Transverse colon (tissue), 4 donors: ENCODE results near the gene LDLRAD4. TPM values are rescaled to one million over a fixed set of nuclear protein-coding genes. Genes with fewer than 3 reads are reported as not detected.

Experiments used
- DNase-seq: peaks from one replicate; pipeline ENCODE4 v3.0.0-alpha.2; 2019
- H3K27ac ChIP-seq, 4 donors: fragments of 200-600 bp; sonication (generic); 2 replicates each; pipeline ENCODE4 v1.5.1; 2016 to 2018; ENCODE audit warnings: inconsistent platforms in 4 of 4
- H3K27me3 ChIP-seq: fragments of 200-600 bp; sonication (generic); 2 replicates; pipeline ENCODE4 v1.5.1; 2017; ENCODE audit warnings: inconsistent platforms
- H3K36me3 ChIP-seq, 4 donors: fragments of 200-600 bp; sonication (generic); 2 replicates each; pipeline ENCODE4 v1.5.1; 2017 to 2019; ENCODE audit warnings: inconsistent platforms in 4 of 4
- H3K4me1 ChIP-seq, 4 donors: fragments of 200-600 bp; sonication (generic); 2 replicates each; pipeline ENCODE4 v1.5.1; 2017 to 2020; ENCODE audit warnings: inconsistent platforms in 4 of 4
- H3K4me3 ChIP-seq, 4 donors: fragments of 200-600 bp; sonication (generic); 1 replicate in 1 of 4; 2 replicates in 3 of 4; pipeline versions ENCODE4 v1.5.1 to v1.6.1; 2017 to 2019; ENCODE audit warnings: inconsistent platforms in 4 of 4
- H3K9me3 ChIP-seq, 2 donors: fragments of 200-600 bp; sonication (generic); 2 replicates each; pipeline ENCODE4 v1.5.1; 2017 to 2019; ENCODE audit warnings: inconsistent platforms in 2 of 2
- CTCF ChIP-seq, 5 experiments: fragments of 200-600 bp in 3 of 5; fragments of 450-650 bp in 2 of 5; sonication (generic) in 3 of 5; IDR thresholded peaks; 1 replicate in 2 of 5; 2 replicates in 3 of 5; pipeline ENCODE4 v1.5.1; 2016 to 2017; ENCODE audit warnings: antibody characterized with exemption in 5 of 5, inconsistent platforms in 3 of 5, mild to moderate bottlenecking in 2 of 5, moderate library complexity in 1 of 5
- EP300 ChIP-seq: sonication (generic); formaldehyde crosslinking; IDR thresholded peaks from one replicate; pipeline ENCODE4 v1.6.1; 2017; ENCODE audit warnings: antibody characterized with exemption, low read depth
- POLR2A ChIP-seq: fragments of 450-650 bp; IDR thresholded peaks from one replicate; pipeline ENCODE4 v1.6.1; 2016; ENCODE audit warnings: antibody characterized with exemption, mild to moderate bottlenecking, moderate library complexity
- POLR2AphosphoS5 ChIP-seq, 3 donors: sonication (generic); formaldehyde crosslinking; IDR thresholded peaks; one replicate each; pipeline ENCODE4 v1.6.1; 2016; ENCODE audit warnings: antibody characterized with exemption in 3 of 3
- WGBS, 2 donors: methylation state at CpG; one replicate each; pipeline ENCODE4 v1.1.5; 2018; ENCODE audit warnings: low coverage in 1 of 2; 5-methylcytosine and 5-hydroxymethylcytosine counted together
- in situ Hi-C, 4 donors: fragments of 200-750 bp; cut with MboI; loops; one replicate each; pipeline versions ENCODE4 v1.15.0 to v1.15.1; 2017; ENCODE audit warnings: low sequenced_read_pairs in 3 of 4, low pct_ligation_motif_present in 1 of 4, low pct_unique_long_range_greater_than_20kb in 1 of 4
- intact Hi-C: fragments of 100-400 bp; cut with DNase I; formaldehyde crosslinking; loops from one replicate; pipeline ENCODE4 v1.15.1; 2023; ENCODE audit warnings: low total_unique reads
- total RNA-seq, 4 donors: library from RNA; depleted of rRNA; stranded (reverse); fragments of >200 nt; gene quantifications; one replicate each; pipeline ENCODE4 v1.1.0, GENCODE V29; 2016

Gene LDLRAD4
- total RNA-seq, 4 donors from 2014 or later: 34.8 to 277 (median 60.6) TPM

- WGBS, 2 donors: 72 to 86% methylated on average over 1 to 9 of the region's 9 CpGs
- intact Hi-C loops (no loop called here), in situ Hi-C loops (no loop called here)
- H3K27ac ChIP-seq: no peak overlapping the region
- H3K9me3 ChIP-seq: no peaks in the 10 kb centered on the region
- no peak overlapping the region for H3K4me3 ChIP-seq
- H3K36me3 ChIP-seq: no peaks in the 10 kb centered on the region
- TF ChIP-seq POLR2AphosphoS5 (IDR thresholded peaks at IDR 0.05) (no peak), POLR2A (no peak), CTCF (IDR thresholded peaks at IDR 0.05) (no peak), EP300 (no peak)
- peaks cover 2 to 24% (median 12%) of the 10 kb centered on the region in 4 donors for H3K4me1 ChIP-seq
- DNase-seq: no peak
- H3K27me3 ChIP-seq: no peaks in the 10 kb centered on the region
Observed at GRCh38 chr18:13273800-13274199, 55.2 kb downstream of the LDLRAD4 start.

GRCh38 chr18:13275075-13275474, 56.5 kb downstream of the LDLRAD4 start:
- H3K27ac ChIP-seq: no peak overlapping the region
- no peak overlapping the region for H3K4me3 ChIP-seq
- H3K36me3 ChIP-seq: no peaks in the 10 kb centered on the region
- H3K4me1 ChIP-seq: peaks cover 0 to 11% (median 1%) of the 10 kb centered on the region in 4 donors
- intact Hi-C loops: no loop called here
- TF ChIP-seq POLR2AphosphoS5 (IDR thresholded peaks at IDR 0.05) (no peak), CTCF (IDR thresholded peaks at IDR 0.05) (no peak), POLR2A (no peak), EP300 (no peak)
- H3K9me3 ChIP-seq: no peaks in the 10 kb centered on the region
- in situ Hi-C loops: no loop called here
- H3K27me3 ChIP-seq: no peaks in the 10 kb centered on the region
- DNase-seq: no peak

- in situ Hi-C loops (no loop called here), intact Hi-C loops (no loop called here)
- TF ChIP-seq POLR2AphosphoS5 (IDR thresholded peaks at IDR 0.05) (no peak), POLR2A (no peak), EP300 (no peak), CTCF (IDR thresholded peaks at IDR 0.05) (no peak)
- WGBS, 2 donors: 82 to 100% methylated on average over 1 to 23 of the region's 23 CpGs
- Histone ChIP-seq H3K9me3 (no peaks in the 10 kb centered on the region), H3K27me3 (no peaks in the 10 kb centered on the region), H3K36me3 (no peaks in the 10 kb centered on the region), H3K4me3 (no peak overlapping the region), H3K4me1 (peaks cover 0 to 8% (median 0%) of the 10 kb centered on the region in 4 donors), H3K27ac (no peak overlapping the region)
- no peak for DNase-seq
Observed at GRCh38 chr18:13276530-13277520, 58.3 kb downstream of the LDLRAD4 start.

GRCh38 chr18:13278062-13278630, 59.6 kb downstream of the LDLRAD4 start:
- in situ Hi-C loops (no loop called here), intact Hi-C loops (no loop called here)
- DNase-seq: no peak
- Histone ChIP-seq H3K4me1 (peaks cover 0 to 8% (median 0%) of the 10 kb centered on the region in 4 donors), H3K4me3 (no peak overlapping the region), H3K36me3 (no peaks in the 10 kb centered on the region), H3K9me3 (no peaks in the 10 kb centered on the region), H3K27me3 (no peaks in the 10 kb centered on the region), H3K27ac (no peak overlapping the region)
- TF ChIP-seq POLR2A: no peak
- no peak for TF ChIP-seq POLR2AphosphoS5 (IDR thresholded peaks at IDR 0.05)
- no peak for TF ChIP-seq CTCF (IDR thresholded peaks at IDR 0.05)
- no peak for TF ChIP-seq EP300
- WGBS, 2 donors: 94 to 95% methylated on average over 7 to 10 of the region's 10 CpGs
